Measurements from ENCODE around the gene DROSHA.

DNA sequence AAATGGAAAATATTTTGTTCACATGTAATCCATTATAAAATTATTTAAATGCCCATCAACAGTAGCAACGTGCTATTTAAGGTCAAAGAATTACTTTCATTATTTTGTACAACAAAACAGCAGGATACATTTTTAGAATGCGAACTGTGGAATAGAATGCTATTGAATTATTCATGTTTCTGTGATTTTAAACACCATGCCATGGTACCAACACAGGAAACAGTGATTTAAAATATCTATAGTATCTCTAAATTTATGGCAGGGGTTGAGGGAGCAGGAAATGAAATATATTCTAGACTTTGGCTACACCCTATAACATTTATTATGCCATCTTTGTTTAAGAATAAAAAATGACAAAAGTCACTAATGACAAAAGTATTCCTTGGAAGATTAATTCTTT lies 62.4 kb downstream of the DROSHA start:
- no peak for TF ChIP-seq TAF1 (IDR thresholded peaks at IDR 0.05; ENCODE audit: borderline replicate concordance, low read depth, low read length)
- no peak for TF ChIP-seq TARDBP (IDR thresholded peaks at IDR 0.05; ENCODE audit: borderline replicate concordance)
- TF ChIP-seq TCF12 (IDR thresholded peaks at IDR 0.05; ENCODE audit: low read depth, low read length), result no peak
- TF ChIP-seq SMC3 (IDR thresholded peaks at IDR 0.05; ENCODE audit: borderline replicate concordance, low read length), result no peak
- TF ChIP-seq, protein P1, sequence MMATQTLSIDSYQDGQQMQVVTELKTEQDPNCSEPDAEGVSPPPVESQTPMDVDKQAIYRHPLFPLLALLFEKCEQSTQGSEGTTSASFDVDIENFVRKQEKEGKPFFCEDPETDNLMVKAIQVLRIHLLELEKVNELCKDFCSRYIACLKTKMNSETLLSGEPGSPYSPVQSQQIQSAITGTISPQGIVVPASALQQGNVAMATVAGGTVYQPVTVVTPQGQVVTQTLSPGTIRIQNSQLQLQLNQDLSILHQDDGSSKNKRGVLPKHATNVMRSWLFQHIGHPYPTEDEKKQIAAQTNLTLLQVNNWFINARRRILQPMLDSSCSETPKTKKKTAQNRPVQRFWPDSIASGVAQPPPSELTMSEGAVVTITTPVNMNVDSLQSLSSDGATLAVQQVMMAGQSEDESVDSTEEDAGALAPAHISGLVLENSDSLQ (IDR thresholded peaks at IDR 0.05), result no peak
- TF ChIP-seq CHD4 (IDR thresholded peaks at IDR 0.05), result no peak
- TF ChIP-seq, protein P2, sequence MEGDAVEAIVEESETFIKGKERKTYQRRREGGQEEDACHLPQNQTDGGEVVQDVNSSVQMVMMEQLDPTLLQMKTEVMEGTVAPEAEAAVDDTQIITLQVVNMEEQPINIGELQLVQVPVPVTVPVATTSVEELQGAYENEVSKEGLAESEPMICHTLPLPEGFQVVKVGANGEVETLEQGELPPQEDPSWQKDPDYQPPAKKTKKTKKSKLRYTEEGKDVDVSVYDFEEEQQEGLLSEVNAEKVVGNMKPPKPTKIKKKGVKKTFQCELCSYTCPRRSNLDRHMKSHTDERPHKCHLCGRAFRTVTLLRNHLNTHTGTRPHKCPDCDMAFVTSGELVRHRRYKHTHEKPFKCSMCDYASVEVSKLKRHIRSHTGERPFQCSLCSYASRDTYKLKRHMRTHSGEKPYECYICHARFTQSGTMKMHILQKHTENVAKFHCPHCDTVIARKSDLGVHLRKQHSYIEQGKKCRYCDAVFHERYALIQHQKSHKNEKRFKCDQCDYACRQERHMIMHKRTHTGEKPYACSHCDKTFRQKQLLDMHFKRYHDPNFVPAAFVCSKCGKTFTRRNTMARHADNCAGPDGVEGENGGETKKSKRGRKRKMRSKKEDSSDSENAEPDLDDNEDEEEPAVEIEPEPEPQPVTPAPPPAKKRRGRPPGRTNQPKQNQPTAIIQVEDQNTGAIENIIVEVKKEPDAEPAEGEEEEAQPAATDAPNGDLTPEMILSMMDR (IDR thresholded peaks at IDR 0.05 in 2 of 3, conservative IDR thresholded peaks at IDR 0.05 in 1 of 3; ENCODE audit: control insufficient read depth in 2 of 3, extremely low read depth in 1 of 3, insufficient read depth in 1 of 3, low read depth in 3 of 3, low read length in 3 of 3), result no peak
- TF ChIP-seq IRF4 (IDR thresholded peaks at IDR 0.05; ENCODE audit: low read depth, low read length), result no peak
- no peak for TF ChIP-seq EED (IDR thresholded peaks at IDR 0.05; ENCODE audit: low read depth)
- no peak for TF ChIP-seq NR2F1 (conservative IDR thresholded peaks at IDR 0.05)
